ENCODE measurements around the gene PGP.

The PGP gene

DNA sequence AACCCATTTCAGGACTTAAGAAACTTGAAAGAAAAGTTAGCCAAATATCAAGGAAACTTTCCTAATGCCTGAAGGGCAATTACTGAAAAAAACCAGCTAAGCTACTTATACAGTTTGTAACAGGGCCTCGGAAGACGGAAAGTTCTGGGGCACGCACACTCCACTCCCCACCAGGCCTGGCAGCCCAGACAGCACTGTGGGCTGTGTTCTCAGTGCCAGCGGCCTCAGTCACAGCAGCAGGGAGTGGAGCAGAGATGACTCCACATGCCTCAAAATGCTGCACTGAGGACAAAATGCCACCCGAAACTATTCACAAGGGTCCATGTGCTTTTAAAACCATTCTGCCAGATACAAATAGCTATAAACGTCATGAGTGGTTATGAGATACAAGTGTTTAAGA lies 43.1 kb upstream of the PGP start:
- H2AFZ ChIP-seq (ENCODE audit: low read length): no peak overlapping the region
- peaks cover 75% of the 10 kb centered on the region for H3K79me2 ChIP-seq (ENCODE audit: low read length)
- peaks cover 13% of the 10 kb centered on the region; the same call in 1 of the 2 replicates for H3F3A ChIP-seq (ENCODE audit: insufficient read depth, low read length)
- no peak overlapping the region for H3K9ac ChIP-seq (ENCODE audit: low read length)
- no peak overlapping the region for H3K4me2 ChIP-seq (ENCODE audit: low read depth, low read length)
- no peak overlapping the region for H3K27ac ChIP-seq (ENCODE audit: low read length)
- H4K20me1 ChIP-seq (ENCODE audit: insufficient read depth, low read length): no peaks in the 10 kb centered on the region
- H3K4me1 ChIP-seq (ENCODE audit: low read length): no peaks in the 10 kb centered on the region
- H3K9me2 ChIP-seq (replicated peaks; ENCODE audit: insufficient read depth, low read length): no peaks in the 10 kb centered on the region
- DNase-seq: no peak
- no peaks in the 10 kb centered on the region for H3K9me3 ChIP-seq (replicated peaks; ENCODE audit: insufficient read depth, low read length)
- no peak overlapping the region for H3K4me3 ChIP-seq (ENCODE audit: low read length)
- H3K36me3 ChIP-seq (replicated peaks; ENCODE audit: insufficient read depth, low read length): peaks cover 50% of the 10 kb centered on the region
- TF ChIP-seq EZH2phosphoT487 (IDR thresholded peaks at IDR 0.05; ENCODE audit: low read length): no peak
- no peak for TF ChIP-seq EZH2 (optimal IDR thresholded peaks at IDR 0.05; ENCODE audit: low read depth, low read length)
- no peak for TF ChIP-seq CTCF (IDR thresholded peaks at IDR 0.05; ENCODE audit: low read length)
- H3K27me3 ChIP-seq (replicated peaks; ENCODE audit: insufficient read depth, low read length): no peaks in the 10 kb centered on the region

- Histone ChIP-seq H3K9me2 (replicated peaks; ENCODE audit: insufficient read depth, low read length) (no peaks in the 10 kb centered on the region), H3K4me1 (ENCODE audit: low read length) (peaks cover 7% of the 10 kb centered on the region), H3K4me2 (ENCODE audit: low read depth, low read length) (no peak overlapping the region), H3K9me3 (replicated peaks; ENCODE audit: insufficient read depth, low read length) (no peaks in the 10 kb centered on the region), H3K27me3 (replicated peaks; ENCODE audit: insufficient read depth, low read length) (no peaks in the 10 kb centered on the region), H3K27ac (ENCODE audit: low read length) (no peak overlapping the region), H2AFZ (ENCODE audit: low read length) (no peak overlapping the region), H4K20me1 (ENCODE audit: insufficient read depth, low read length) (no peaks in the 10 kb centered on the region), H3F3A (ENCODE audit: insufficient read depth, low read length) (peaks cover 23% of the 10 kb centered on the region), H3K36me3 (replicated peaks; ENCODE audit: insufficient read depth, low read length) (peaks cover 43% of the 10 kb centered on the region), H3K4me3 (ENCODE audit: low read length) (no peak overlapping the region), H3K79me2 (ENCODE audit: low read length) (peaks cover 64% of the 10 kb centered on the region), H3K9ac (ENCODE audit: low read length) (no peak overlapping the region)
- DNase-seq: no peak
- TF ChIP-seq EZH2 (optimal IDR thresholded peaks at IDR 0.05; ENCODE audit: low read depth, low read length) (no peak), CTCF (IDR thresholded peaks at IDR 0.05; ENCODE audit: low read length) (no peak), EZH2phosphoT487 (IDR thresholded peaks at IDR 0.05; ENCODE audit: low read length) (no peak)
These were observed 42.0 kb upstream of the PGP start for GRCh38 chr16:2256531-2257140.

DNA sequence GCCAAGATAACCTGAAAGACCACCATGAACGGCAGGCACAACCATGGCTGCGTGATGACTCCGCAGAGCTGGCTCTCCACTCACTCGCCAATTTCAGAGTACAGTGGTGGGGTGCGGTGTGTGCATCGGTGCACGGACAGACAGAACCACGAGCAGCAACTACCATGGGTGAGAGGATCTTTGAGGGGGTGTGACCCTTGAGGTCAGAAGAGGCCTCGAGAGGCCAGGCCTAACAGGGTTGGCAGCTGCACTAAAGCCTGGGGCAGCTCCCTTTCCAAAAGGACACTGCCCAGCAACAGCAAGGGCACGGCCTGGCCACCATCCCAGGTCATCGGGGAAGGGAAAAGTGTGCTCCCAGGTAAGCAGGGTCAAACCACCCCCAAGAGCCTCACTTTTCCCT lies 38.7 kb upstream of the PGP start:
- H3K27ac ChIP-seq (ENCODE audit: low read length): no peak overlapping the region
- peaks cover 58% of the 10 kb centered on the region for H3K79me2 ChIP-seq (ENCODE audit: low read length)
- peaks cover 7% of the 10 kb centered on the region for H3K4me1 ChIP-seq (ENCODE audit: low read length)
- no peaks in the 10 kb centered on the region for H3K9me2 ChIP-seq (replicated peaks; ENCODE audit: insufficient read depth, low read length)
- peaks cover 36% of the 10 kb centered on the region for H3F3A ChIP-seq (ENCODE audit: insufficient read depth, low read length)
- no peak overlapping the region for H3K4me2 ChIP-seq (ENCODE audit: low read depth, low read length)
- no peaks in the 10 kb centered on the region for H3K9me3 ChIP-seq (replicated peaks; ENCODE audit: insufficient read depth, low read length)
- no peak overlapping the region for H2AFZ ChIP-seq (ENCODE audit: low read length)
- peaks cover 26% of the 10 kb centered on the region for H3K36me3 ChIP-seq (replicated peaks; ENCODE audit: insufficient read depth, low read length)
- H3K9ac ChIP-seq (ENCODE audit: low read length): no peak overlapping the region
- no peak for TF ChIP-seq EZH2phosphoT487 (IDR thresholded peaks at IDR 0.05; ENCODE audit: low read length)
- no peak for TF ChIP-seq CTCF (IDR thresholded peaks at IDR 0.05; ENCODE audit: low read length)
- TF ChIP-seq EZH2 (optimal IDR thresholded peaks at IDR 0.05; ENCODE audit: low read depth, low read length): no peak
- H3K27me3 ChIP-seq (replicated peaks; ENCODE audit: insufficient read depth, low read length): no peaks in the 10 kb centered on the region
- no peaks in the 10 kb centered on the region for H4K20me1 ChIP-seq (ENCODE audit: insufficient read depth, low read length)
- no peak for DNase-seq
- no peak overlapping the region for H3K4me3 ChIP-seq (ENCODE audit: low read length)

Measured in MM.1S (cell line).